ENCODE measurements around the gene ERGIC2.

DNA sequence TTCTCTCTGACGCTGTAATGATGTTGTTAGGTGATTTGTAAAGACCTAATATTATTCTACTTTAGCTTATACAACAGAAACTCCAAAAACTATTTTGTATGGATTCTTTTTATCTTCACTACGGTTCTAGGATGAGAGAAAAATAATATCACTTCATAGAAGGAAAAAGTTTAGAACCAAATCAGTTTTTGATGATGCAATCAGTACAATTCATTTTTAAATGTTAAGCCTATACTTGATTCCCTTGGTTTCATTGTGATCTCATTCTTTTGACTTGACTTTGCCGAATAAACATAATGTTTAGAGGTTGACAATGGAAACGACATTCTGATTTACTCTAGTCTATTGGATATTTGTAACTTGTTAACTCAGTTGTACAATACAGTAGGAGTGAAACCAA is 24.6 kb upstream of the ERGIC2 start:
- TF ChIP-seq MXI1 (IDR thresholded peaks at IDR 0.05; ENCODE audit: low read depth, low read length) (no peak), SP2 (IDR thresholded peaks at IDR 0.05; ENCODE audit: extremely low read depth, low read depth, low read length, poor library complexity, severe bottlenecking) (no peak), CTCF (IDR thresholded peaks at IDR 0.05 in 2 of 3, conservative IDR thresholded peaks at IDR 0.05 in 1 of 3; ENCODE audit: insufficient read depth in 2 of 3, low read depth in 1 of 3, low read length in 3 of 3) (no peak), HNRNPL (IDR thresholded peaks at IDR 0.05; ENCODE audit: low read depth, low read length) (no peak), ETS2 (tag; IDR thresholded peaks at IDR 0.05; ENCODE audit: borderline replicate concordance, poor library complexity, severe bottlenecking) (no peak), ZNF121 (CRISPR knock-in tag; conservative IDR thresholded peaks at IDR 0.05) (no peak), RCOR1 (IDR thresholded peaks at IDR 0.05; ENCODE audit: borderline replicate concordance in 1 of 2, low read depth in 2 of 2, low read length in 2 of 2) (no peak)
- TF ChIP-seq, protein P1, sequence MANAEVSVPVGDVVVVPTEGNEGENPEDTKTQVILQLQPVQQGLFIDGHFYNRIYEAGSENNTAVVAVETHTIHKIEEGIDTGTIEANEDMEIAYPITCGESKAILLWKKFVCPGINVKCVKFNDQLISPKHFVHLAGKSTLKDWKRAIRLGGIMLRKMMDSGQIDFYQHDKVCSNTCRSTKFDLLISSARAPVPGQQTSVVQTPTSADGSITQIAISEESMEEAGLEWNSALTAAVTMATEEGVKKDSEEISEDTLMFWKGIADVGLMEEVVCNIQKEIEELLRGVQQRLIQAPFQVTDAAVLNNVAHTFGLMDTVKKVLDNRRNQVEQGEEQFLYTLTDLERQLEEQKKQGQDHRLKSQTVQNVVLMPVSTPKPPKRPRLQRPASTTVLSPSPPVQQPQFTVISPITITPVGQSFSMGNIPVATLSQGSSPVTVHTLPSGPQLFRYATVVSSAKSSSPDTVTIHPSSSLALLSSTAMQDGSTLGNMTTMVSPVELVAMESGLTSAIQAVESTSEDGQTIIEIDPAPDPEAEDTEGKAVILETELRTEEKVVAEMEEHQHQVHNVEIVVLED (CRISPR knock-in tag; IDR thresholded peaks at IDR 0.05) = no peak
- TF ChIP-seq, protein P2, sequence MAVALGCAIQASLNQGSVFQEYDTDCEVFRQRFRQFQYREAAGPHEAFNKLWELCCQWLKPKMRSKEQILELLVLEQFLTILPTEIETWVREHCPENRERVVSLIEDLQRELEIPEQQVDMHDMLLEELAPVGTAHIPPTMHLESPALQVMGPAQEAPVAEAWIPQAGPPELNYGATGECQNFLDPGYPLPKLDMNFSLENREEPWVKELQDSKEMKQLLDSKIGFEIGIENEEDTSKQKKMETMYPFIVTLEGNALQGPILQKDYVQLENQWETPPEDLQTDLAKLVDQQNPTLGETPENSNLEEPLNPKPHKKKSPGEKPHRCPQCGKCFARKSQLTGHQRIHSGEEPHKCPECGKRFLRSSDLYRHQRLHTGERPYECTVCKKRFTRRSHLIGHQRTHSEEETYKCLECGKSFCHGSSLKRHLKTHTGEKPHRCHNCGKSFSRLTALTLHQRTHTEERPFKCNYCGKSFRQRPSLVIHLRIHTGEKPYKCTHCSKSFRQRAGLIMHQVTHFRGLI (CRISPR knock-in tag; IDR thresholded peaks at IDR 0.05) = no peak
- TF ChIP-seq, protein P3, sequence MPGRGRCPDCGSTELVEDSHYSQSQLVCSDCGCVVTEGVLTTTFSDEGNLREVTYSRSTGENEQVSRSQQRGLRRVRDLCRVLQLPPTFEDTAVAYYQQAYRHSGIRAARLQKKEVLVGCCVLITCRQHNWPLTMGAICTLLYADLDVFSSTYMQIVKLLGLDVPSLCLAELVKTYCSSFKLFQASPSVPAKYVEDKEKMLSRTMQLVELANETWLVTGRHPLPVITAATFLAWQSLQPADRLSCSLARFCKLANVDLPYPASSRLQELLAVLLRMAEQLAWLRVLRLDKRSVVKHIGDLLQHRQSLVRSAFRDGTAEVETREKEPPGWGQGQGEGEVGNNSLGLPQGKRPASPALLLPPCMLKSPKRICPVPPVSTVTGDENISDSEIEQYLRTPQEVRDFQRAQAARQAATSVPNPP (IDR thresholded peaks at IDR 0.05; ENCODE audit: borderline replicate concordance, insufficient read depth, insufficient read length) = no peak
- TF ChIP-seq, protein P4, sequence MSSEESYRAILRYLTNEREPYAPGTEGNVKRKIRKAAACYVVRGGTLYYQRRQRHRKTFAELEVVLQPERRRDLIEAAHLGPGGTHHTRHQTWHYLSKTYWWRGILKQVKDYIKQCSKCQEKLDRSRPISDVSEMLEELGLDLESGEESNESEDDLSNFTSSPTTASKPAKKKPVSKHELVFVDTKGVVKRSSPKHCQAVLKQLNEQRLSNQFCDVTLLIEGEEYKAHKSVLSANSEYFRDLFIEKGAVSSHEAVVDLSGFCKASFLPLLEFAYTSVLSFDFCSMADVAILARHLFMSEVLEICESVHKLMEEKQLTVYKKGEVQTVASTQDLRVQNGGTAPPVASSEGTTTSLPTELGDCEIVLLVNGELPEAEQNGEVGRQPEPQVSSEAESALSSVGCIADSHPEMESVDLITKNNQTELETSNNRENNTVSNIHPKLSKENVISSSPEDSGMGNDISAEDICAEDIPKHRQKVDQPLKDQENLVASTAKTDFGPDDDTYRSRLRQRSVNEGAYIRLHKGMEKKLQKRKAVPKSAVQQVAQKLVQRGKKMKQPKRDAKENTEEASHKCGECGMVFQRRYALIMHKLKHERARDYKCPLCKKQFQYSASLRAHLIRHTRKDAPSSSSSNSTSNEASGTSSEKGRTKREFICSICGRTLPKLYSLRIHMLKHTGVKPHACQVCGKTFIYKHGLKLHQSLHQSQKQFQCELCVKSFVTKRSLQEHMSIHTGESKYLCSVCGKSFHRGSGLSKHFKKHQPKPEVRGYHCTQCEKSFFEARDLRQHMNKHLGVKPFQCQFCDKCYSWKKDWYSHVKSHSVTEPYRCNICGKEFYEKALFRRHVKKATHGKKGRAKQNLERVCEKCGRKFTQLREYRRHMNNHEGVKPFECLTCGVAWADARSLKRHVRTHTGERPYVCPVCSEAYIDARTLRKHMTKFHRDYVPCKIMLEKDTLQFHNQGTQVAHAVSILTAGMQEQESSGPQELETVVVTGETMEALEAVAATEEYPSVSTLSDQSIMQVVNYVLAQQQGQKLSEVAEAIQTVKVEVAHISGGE (CRISPR knock-in tag; IDR thresholded peaks at IDR 0.05) = no peak
